KMS-11 (cell line): ENCODE results near the gene MYO3A.
A peak's percentile ranks its signal among the peaks of the same experiment; 100 is the strongest.

ENCODE experiments used
- H2AFZ ChIP-seq: fragments of 200-600 bp; sonication (generic); 2 replicates; pipeline ENCODE4 v1.6.1; 2016; ENCODE audit warnings: antibody characterized with exemption, mixed run types, low read depth
- H3K27ac ChIP-seq: fragments of 200-600 bp; sonication (generic); 2 replicates; pipeline ENCODE4 v1.6.1; 2016; ENCODE audit warnings: mild to moderate bottlenecking, mixed run types
- H3K27me3 ChIP-seq: fragments of 200-600 bp; sonication (generic); 2 replicates; pipeline ENCODE4 v1.6.1; 2017; ENCODE audit warnings: mild to moderate bottlenecking, low read depth, mixed run types, moderate library complexity; ENCODE audit not compliant: insufficient read depth
- H3K36me3 ChIP-seq: fragments of 200-600 bp; sonication (generic); 2 replicates; pipeline ENCODE4 v1.6.1; 2017; ENCODE audit warnings: mild to moderate bottlenecking, mixed run types; ENCODE audit not compliant: insufficient read depth
- H3K4me1 ChIP-seq: fragments of 200-600 bp; sonication (generic); 2 replicates; pipeline ENCODE4 v1.6.1; 2016; ENCODE audit warnings: mild to moderate bottlenecking, low read depth, mixed run types; ENCODE audit not compliant: poor library complexity, severe bottlenecking
- H3K4me2 ChIP-seq: fragments of 200-600 bp; sonication (generic); 2 replicates; pipeline ENCODE4 v1.7.0; 2016; ENCODE audit warnings: mild to moderate bottlenecking, mixed run types
- H3K4me3 ChIP-seq: fragments of 200-600 bp; sonication (generic); IDR thresholded peaks from 2 replicates; pipeline ENCODE4 v1.6.1; 2017; ENCODE audit warnings: low read depth, low read length, mixed read lengths; ENCODE audit not compliant: insufficient read depth
- H3K79me2 ChIP-seq: fragments of 200-600 bp; sonication (generic); 2 replicates; pipeline ENCODE4 v1.6.1; 2016; ENCODE audit warnings: low read depth, mixed run types; ENCODE audit not compliant: insufficient read depth
- H3K9ac ChIP-seq: fragments of 200-600 bp; sonication (generic); 2 replicates; pipeline ENCODE4 v1.6.1; 2016; ENCODE audit warnings: mild to moderate bottlenecking, mixed run types
- H4K20me1 ChIP-seq: fragments of 200-600 bp; sonication (generic); 2 replicates; pipeline ENCODE4 v1.6.1; 2016; ENCODE audit warnings: mild to moderate bottlenecking, mixed run types; ENCODE audit not compliant: insufficient read depth
- CTCF ChIP-seq: fragments of 200-600 bp; sonication (generic); conservative IDR thresholded peaks from 2 replicates; pipeline ENCODE4 v1.6.1; 2017; ENCODE audit warnings: low read depth, mild to moderate bottlenecking, antibody characterized with exemption, low read length, moderate library complexity, mixed read lengths

Gene MYO3A, protein sequence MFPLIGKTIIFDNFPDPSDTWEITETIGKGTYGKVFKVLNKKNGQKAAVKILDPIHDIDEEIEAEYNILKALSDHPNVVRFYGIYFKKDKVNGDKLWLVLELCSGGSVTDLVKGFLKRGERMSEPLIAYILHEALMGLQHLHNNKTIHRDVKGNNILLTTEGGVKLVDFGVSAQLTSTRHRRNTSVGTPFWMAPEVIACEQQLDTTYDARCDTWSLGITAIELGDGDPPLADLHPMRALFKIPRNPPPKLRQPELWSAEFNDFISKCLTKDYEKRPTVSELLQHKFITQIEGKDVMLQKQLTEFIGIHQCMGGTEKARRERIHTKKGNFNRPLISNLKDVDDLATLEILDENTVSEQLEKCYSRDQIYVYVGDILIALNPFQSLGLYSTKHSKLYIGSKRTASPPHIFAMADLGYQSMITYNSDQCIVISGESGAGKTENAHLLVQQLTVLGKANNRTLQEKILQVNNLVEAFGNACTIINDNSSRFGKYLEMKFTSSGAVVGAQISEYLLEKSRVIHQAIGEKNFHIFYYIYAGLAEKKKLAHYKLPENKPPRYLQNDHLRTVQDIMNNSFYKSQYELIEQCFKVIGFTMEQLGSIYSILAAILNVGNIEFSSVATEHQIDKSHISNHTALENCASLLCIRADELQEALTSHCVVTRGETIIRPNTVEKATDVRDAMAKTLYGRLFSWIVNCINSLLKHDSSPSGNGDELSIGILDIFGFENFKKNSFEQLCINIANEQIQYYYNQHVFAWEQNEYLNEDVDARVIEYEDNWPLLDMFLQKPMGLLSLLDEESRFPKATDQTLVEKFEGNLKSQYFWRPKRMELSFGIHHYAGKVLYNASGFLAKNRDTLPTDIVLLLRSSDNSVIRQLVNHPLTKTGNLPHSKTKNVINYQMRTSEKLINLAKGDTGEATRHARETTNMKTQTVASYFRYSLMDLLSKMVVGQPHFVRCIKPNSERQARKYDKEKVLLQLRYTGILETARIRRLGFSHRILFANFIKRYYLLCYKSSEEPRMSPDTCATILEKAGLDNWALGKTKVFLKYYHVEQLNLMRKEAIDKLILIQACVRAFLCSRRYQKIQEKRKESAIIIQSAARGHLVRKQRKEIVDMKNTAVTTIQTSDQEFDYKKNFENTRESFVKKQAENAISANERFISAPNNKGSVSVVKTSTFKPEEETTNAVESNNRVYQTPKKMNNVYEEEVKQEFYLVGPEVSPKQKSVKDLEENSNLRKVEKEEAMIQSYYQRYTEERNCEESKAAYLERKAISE (N-terminal part only)

GRCh38 chr10:25933653-25934608 lies at the start of gene MYO3A:
TSS of gene MYO3A (plus strand) at chr10:25934229. CDS start at chr10:25952111, 17,882 bp downstream.
- H3K4me3 ChIP-seq: no peak within 1 kb of the TSS
- peaks cover 37% of the 10 kb centered on the region for H3K4me1 ChIP-seq
- peak within 1 kb of the TSS; percentile 84 for H3K9ac ChIP-seq
- H4K20me1 ChIP-seq: no peaks in the 10 kb centered on the region
- H3K79me2 ChIP-seq: no peaks in the 10 kb centered on the region
- no peaks in the 10 kb centered on the region for H3K27me3 ChIP-seq
- peak within 1 kb of the TSS; percentile 63 for H3K27ac ChIP-seq
- no peaks in the 10 kb centered on the region for H3K36me3 ChIP-seq
- TF ChIP-seq CTCF: no peak
- peak within 1 kb of the TSS; percentile 46 for H3K4me2 ChIP-seq
- H2AFZ ChIP-seq: peak within 1 kb of the TSS; percentile 96

DNA sequence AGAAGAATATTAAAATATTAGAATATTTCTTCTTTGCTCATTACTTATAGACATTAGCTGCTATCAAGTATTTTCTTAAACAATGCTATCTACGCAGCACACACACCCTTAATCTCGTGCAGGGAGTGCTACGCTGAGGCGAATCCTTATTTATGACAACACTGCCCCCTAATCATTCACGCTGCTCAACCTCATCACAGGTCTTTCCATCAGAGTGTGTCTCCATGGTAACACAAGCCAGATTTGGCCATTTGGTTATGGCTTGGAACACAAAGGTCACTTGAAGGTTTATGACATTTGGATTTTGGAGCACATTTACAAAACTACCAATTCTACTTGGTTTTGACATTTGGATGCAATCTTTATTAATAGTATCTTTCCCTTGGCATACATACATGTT lies 45.4 kb upstream of the MYO3A start:
- no peaks in the 10 kb centered on the region for H3K4me1 ChIP-seq
- no peak for TF ChIP-seq CTCF

GRCh38 chr10:25890995-25891394 lies 43.0 kb upstream of the MYO3A start:
- Histone ChIP-seq H3K4me1 (no peaks in the 10 kb centered on the region), H3K79me2 (no peaks in the 10 kb centered on the region), H3K4me3 (no peak overlapping the region), H3K36me3 (no peaks in the 10 kb centered on the region), H3K27me3 (no peaks in the 10 kb centered on the region), H2AFZ (no peak overlapping the region), H3K9ac (no peak overlapping the region), H3K4me2 (no peak overlapping the region), H4K20me1 (no peaks in the 10 kb centered on the region), H3K27ac (no peak overlapping the region)
- no peak for TF ChIP-seq CTCF

More for the DNA sequence above, 45.4 kb upstream of the MYO3A start:
- Histone ChIP-seq H3K4me2 (no peak overlapping the region), H3K27me3 (no peaks in the 10 kb centered on the region), H3K9ac (no peak overlapping the region), H3K27ac (no peak overlapping the region), H3K79me2 (no peaks in the 10 kb centered on the region), H3K4me3 (no peak overlapping the region), H3K36me3 (no peaks in the 10 kb centered on the region), H4K20me1 (no peaks in the 10 kb centered on the region), H2AFZ (no peak overlapping the region)
